Suprapubic skin (tissue), 4 donors: ENCODE results near the gene ZNF460. TPM values are rescaled to one million over a fixed set of nuclear protein-coding genes. Genes with fewer than 3 reads are reported as not detected.
"Not testable (repeated sequence)": the region's sequence is repeated elsewhere in the genome, so short reads cannot be mapped to it uniquely, and the experiment has no call there.

ENCODE experiments used
- DNase-seq, 2 donors: peaks; one replicate each; pipeline ENCODE4 v3.0.0-alpha.2; 2019; ENCODE audit warnings: low spot score in 2 of 2
- H3K27ac ChIP-seq: fragments of 200-600 bp; sonication (generic); one replicate; pipeline ENCODE4 v1.5.1; 2019
- H3K27me3 ChIP-seq: fragments of 200-600 bp; sonication (generic); one replicate; pipeline ENCODE4 v1.5.1; 2019
- H3K36me3 ChIP-seq: fragments of 200-600 bp; sonication (generic); one replicate; pipeline ENCODE4 v1.5.1; 2019
- H3K4me1 ChIP-seq: fragments of 200-600 bp; sonication (generic); one replicate; pipeline ENCODE4 v1.5.1; 2019
- H3K4me3 ChIP-seq: fragments of 200-600 bp; sonication (generic); one replicate; pipeline ENCODE4 v1.5.1; 2019; ENCODE audit warnings: mild to moderate bottlenecking
- H3K9me3 ChIP-seq: fragments of 200-600 bp; sonication (generic); one replicate; pipeline ENCODE4 v1.5.1; 2019
- CTCF ChIP-seq, 2 donors: fragments of 200-600 bp in 1 of 2; fragments of 450-650 bp in 1 of 2; sonication (generic) in 1 of 2; IDR thresholded peaks; one replicate each; pipeline ENCODE4 v1.5.1; 2016 to 2019; ENCODE audit warnings: antibody characterized with exemption in 2 of 2, mild to moderate bottlenecking in 1 of 2, moderate library complexity in 1 of 2
- EP300 ChIP-seq: sonication (generic); formaldehyde crosslinking; IDR thresholded peaks from one replicate; pipeline ENCODE4 v1.6.1; 2017; ENCODE audit warnings: antibody characterized with exemption
- POLR2A ChIP-seq, 2 donors: fragments of 450-650 bp; IDR thresholded peaks; one replicate each; pipeline ENCODE4 v1.6.1; 2017; ENCODE audit warnings: antibody characterized with exemption in 2 of 2, mild to moderate bottlenecking in 2 of 2, moderate library complexity in 2 of 2
- POLR2AphosphoS5 ChIP-seq, 3 donors: sonication (generic); formaldehyde crosslinking; IDR thresholded peaks; one replicate each; pipeline ENCODE4 v1.6.1; 2017; ENCODE audit warnings: antibody characterized with exemption in 3 of 3
- WGBS: methylation state at CpG from one replicate; pipeline ENCODE4 v1.1.5; 2018; 5-methylcytosine and 5-hydroxymethylcytosine counted together
- total RNA-seq, 4 donors: library from RNA; depleted of rRNA; stranded (reverse); fragments of >200 nt; gene quantifications; one replicate each; pipeline ENCODE4 v1.1.0, GENCODE V29; 2016

The ZNF460 gene
- total RNA-seq, 4 donors from 2014 or later = 75.2 to 101 (median 78.6) TPM

DNA sequence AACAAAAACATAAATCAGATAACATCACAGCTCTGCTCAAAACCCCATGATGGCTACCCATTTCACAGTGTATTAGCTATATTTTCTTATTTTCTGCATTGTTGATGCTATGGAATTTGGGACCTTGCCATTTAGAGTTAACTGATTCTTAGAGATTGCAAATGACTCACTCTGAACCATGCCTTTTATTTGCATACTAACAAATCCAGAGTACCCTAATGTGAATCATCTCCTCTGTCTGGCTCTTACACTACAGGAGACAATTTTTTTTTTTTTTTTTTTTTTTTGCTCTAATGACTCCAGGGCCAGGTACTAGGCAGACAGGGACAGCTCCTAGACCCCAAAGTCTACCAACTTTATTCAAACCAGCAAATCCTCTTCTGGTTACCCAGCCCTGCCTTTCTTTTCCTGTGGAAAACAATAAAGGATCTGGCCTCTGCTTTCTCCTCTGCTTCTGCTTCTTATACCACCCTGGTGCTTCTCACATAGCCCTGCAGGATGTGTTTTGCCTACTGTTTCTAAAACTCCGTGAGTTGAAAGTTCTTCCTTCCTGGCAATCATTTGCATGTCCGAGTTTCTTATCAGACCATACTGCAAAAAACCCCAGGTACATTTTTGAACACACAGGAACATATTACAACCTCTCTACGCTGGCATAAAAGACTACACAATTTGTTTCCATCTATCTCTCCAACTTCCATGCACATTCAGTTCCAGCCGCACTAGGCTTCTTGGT, 10.6 kb upstream of the ZNF460 start:
- Histone ChIP-seq H3K9me3 (no peaks in the 10 kb centered on the region), H3K4me3 (no peak overlapping the region), H3K4me1 (no peaks in the 10 kb centered on the region), H3K36me3 (peaks cover 9% of the 10 kb centered on the region), H3K27ac (no peak overlapping the region), H3K27me3 (no peaks in the 10 kb centered on the region)
- 85% methylated on average over 4 of the region's 4 CpGs for WGBS
- TF ChIP-seq POLR2A (IDR thresholded peaks at IDR 0.05) (no peak), POLR2AphosphoS5 (IDR thresholded peaks at IDR 0.05) (no peak), EP300 (no peak), CTCF (IDR thresholded peaks at IDR 0.05) (no peak)
- no peak for DNase-seq

- H3K36me3 ChIP-seq = peaks cover 9% of the 10 kb centered on the region
- DNase-seq = no peak
- WGBS = 96% methylated on average over 8 of the region's 8 CpGs
- H3K9me3 ChIP-seq = no peaks in the 10 kb centered on the region
- TF ChIP-seq CTCF (IDR thresholded peaks at IDR 0.05) (no peak), POLR2AphosphoS5 (IDR thresholded peaks at IDR 0.05) (no peak), EP300 (no peak), POLR2A (IDR thresholded peaks at IDR 0.05) (no peak)
- no peaks in the 10 kb centered on the region for H3K27me3 ChIP-seq
- H3K4me1 ChIP-seq = no peaks in the 10 kb centered on the region
- no peak overlapping the region for H3K27ac ChIP-seq
- H3K4me3 ChIP-seq = no peak overlapping the region
Measured at GRCh38 chr19:57271280-57271679, 9.0 kb upstream of the ZNF460 start.

- DNase-seq = no peak
- TF ChIP-seq POLR2AphosphoS5 (IDR thresholded peaks at IDR 0.05) (no peak), POLR2A (IDR thresholded peaks at IDR 0.05) (no peak), CTCF (IDR thresholded peaks at IDR 0.05) (no peak), EP300 (no peak)
- peaks cover 9% of the 10 kb centered on the region for H3K36me3 ChIP-seq
- H3K4me3 ChIP-seq = no peak overlapping the region
- H3K9me3 ChIP-seq = no peaks in the 10 kb centered on the region
- no peaks in the 10 kb centered on the region for H3K4me1 ChIP-seq
- 58% methylated on average over 1 of the region's 1 CpG for WGBS
- no peak overlapping the region for H3K27ac ChIP-seq
- no peaks in the 10 kb centered on the region for H3K27me3 ChIP-seq
Measured at GRCh38 chr19:57273014-57273413, 7.3 kb upstream of the ZNF460 start.

DNA sequence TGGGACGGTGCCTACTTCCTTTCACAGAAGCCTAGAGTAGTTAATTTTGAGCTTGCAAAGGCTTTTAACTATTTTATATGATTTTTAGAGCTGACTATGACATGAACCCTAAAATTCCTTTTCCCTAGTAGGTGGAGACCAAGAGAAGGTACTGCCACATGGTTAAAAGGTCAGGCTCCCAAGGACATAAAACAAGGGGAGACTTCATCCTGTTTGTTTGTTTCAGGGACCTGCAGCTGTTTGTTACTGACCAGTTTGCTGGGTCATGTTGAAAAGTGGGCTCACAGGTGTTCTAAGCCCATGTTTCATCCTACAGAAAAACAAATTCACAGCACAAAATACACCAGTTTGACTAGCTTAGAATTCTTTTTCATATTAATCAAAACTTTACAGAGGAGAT, 3.9 kb upstream of the ZNF460 start:
- Histone ChIP-seq H3K36me3 (no peaks in the 10 kb centered on the region), H3K4me1 (peaks cover 6% of the 10 kb centered on the region), H3K27ac (no peak overlapping the region), H3K9me3 (no peaks in the 10 kb centered on the region), H3K4me3 (no peak overlapping the region), H3K27me3 (no peaks in the 10 kb centered on the region)
- 81% methylated on average over 1 of the region's 1 CpG for WGBS
- TF ChIP-seq POLR2AphosphoS5 (IDR thresholded peaks at IDR 0.05) = no peak
- no peak for TF ChIP-seq CTCF (IDR thresholded peaks at IDR 0.05)
- no peak for TF ChIP-seq EP300
- no peak for TF ChIP-seq POLR2A (IDR thresholded peaks at IDR 0.05)
- no peak for DNase-seq

DNA sequence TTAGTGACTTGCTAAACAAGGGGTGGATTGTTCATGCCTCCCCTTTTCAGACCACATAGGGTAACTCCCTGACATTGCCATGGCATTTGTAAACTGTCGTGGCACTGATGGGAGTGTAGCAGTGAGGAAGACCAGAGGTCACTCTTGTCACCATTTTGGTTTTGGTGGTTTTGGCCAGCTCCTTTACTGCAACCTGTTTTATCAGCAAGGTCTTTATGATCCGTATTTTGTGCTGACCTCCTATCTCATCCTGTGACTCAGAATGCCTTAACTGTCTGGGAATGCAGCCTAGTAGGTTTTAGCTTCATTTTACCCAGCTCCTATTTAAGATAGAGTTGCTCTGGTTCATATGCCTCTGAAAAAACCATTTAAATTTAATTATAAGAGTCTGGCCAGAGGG, 1.8 kb upstream of the ZNF460 start:
- H3K4me3 ChIP-seq, H3K27ac ChIP-seq: not testable (repeated sequence)
- WGBS = 84% methylated on average over 2 of the region's 2 CpGs

More for the DNA sequence above, 1.8 kb upstream of the ZNF460 start:
- not testable (repeated sequence) for DNase-seq, H3K36me3 ChIP-seq, H3K27me3 ChIP-seq, H3K9me3 ChIP-seq
- peaks cover 24% of the 10 kb centered on the region for H3K4me1 ChIP-seq
